ENCODE data around the gene CENPP. TPM values are rescaled to one million over a fixed set of nuclear protein-coding genes. Genes with fewer than 3 reads are reported as not detected.

The CENPP gene
- total RNA-seq, 4 donors from 2014 or later: 2.9 to 8.3 (median 4.9) TPM

- H3K4me1 ChIP-seq: peaks cover 24 to 80% (median 32%) of the 10 kb centered on the region in 3 donors
- H3K36me3 ChIP-seq: no peaks in the 10 kb centered on the region
- H3K4me3 ChIP-seq: no peak overlapping the region
- 80% methylated on average over 2 of the region's 2 CpGs; no CpG with 5 or more reads in 1 of the 2 donors for WGBS, 2 donors (ENCODE audit: low coverage in 1 of 2)
- no peak for TF ChIP-seq POLR2A (IDR thresholded peaks at IDR 0.05)
- TF ChIP-seq, protein P1, sequence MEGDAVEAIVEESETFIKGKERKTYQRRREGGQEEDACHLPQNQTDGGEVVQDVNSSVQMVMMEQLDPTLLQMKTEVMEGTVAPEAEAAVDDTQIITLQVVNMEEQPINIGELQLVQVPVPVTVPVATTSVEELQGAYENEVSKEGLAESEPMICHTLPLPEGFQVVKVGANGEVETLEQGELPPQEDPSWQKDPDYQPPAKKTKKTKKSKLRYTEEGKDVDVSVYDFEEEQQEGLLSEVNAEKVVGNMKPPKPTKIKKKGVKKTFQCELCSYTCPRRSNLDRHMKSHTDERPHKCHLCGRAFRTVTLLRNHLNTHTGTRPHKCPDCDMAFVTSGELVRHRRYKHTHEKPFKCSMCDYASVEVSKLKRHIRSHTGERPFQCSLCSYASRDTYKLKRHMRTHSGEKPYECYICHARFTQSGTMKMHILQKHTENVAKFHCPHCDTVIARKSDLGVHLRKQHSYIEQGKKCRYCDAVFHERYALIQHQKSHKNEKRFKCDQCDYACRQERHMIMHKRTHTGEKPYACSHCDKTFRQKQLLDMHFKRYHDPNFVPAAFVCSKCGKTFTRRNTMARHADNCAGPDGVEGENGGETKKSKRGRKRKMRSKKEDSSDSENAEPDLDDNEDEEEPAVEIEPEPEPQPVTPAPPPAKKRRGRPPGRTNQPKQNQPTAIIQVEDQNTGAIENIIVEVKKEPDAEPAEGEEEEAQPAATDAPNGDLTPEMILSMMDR (IDR thresholded peaks at IDR 0.05): peak in 1 of 4 experiments; percentile 8
- no peaks in the 10 kb centered on the region for H3K27me3 ChIP-seq
- H3K9me3 ChIP-seq: no peaks in the 10 kb centered on the region
- H3K27ac ChIP-seq: peak overlapping the region; percentile 84 to 90 (median 85)
- no peak for ATAC-seq
These were observed 181.3 kb downstream of the CENPP start for GRCh38 chr9:92507005-92507404.

DNA sequence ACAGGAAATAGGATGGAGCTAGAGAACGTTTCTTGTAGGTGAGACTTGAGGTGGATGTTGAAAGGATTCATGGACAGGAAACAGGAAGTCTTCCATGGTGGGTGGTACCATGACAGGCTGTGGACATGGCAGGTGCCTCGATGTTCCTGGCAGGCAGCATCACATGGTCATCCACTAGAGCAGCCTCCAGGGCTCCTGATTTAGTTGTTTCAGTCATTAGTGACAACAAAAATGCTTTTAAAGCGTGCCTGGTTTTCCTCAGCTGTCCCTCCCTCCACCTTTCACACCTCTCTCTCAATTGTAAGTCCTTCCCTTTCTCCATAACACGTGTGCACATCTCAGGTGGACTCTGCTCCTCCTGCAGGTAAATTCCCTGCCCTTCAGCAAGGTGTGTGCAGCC, 181.7 kb downstream of the CENPP start:
- no peak overlapping the region for H3K4me3 ChIP-seq
- ATAC-seq: no peak
- no peaks in the 10 kb centered on the region for H3K27me3 ChIP-seq
- peaks cover 22 to 80% (median 29%) of the 10 kb centered on the region in 3 donors for H3K4me1 ChIP-seq
- H3K27ac ChIP-seq: peak overlapping the region; percentile 84 to 90 (median 85)
- TF ChIP-seq POLR2AphosphoS5 (IDR thresholded peaks at IDR 0.05): no peak
- TF ChIP-seq, protein P1 (IDR thresholded peaks at IDR 0.05): no peak
- TF ChIP-seq EP300 (IDR thresholded peaks at IDR 0.05): no peak
- TF ChIP-seq POLR2A (IDR thresholded peaks at IDR 0.05): no peak
- H3K9me3 ChIP-seq: no peaks in the 10 kb centered on the region
- WGBS, 2 donors (ENCODE audit: low coverage in 1 of 2): 44 to 53% methylated on average over 4 of the region's 4 CpGs
- H3K36me3 ChIP-seq: no peaks in the 10 kb centered on the region

DNA sequence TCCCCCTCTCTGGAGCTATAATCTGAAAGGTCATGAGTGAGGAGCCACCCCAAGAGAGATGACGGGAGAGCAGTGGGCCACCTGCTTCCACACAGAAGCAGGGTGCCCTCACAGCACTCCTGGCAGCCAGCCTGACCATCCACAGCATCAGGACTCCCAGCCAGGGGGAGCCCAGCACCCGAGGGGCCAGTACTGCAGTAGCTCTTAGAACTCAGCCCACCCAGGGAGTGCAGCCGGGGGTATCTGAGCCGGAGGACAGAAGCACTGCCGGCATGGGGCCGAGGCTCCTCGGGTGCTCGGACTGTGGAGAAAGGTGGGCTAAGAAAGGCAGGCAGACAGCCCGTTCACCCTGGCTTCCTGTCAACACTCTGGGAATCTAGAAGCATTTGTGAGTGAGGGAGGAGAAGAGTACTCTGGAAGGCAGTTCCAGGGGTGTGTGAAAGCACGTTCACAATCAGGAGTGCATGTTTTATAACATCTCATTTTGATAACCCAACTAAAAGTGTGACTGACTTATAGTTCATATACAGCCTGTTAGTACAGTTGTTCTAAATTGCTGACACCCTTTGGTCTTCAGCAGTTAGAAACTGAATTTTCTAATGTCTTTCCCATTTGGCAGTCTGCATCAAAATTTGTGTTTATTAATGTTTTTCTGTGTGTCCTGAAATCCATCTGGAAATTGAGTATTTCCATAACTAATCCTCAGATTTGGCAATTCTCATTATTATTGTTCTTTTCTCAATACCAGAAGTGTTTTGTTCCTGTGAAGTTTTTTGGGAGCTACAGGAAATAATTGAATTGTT, 182.5 kb downstream of the CENPP start:
- H3K36me3 ChIP-seq: no peaks in the 10 kb centered on the region
- H3K4me3 ChIP-seq: no peak overlapping the region
- WGBS, 2 donors (ENCODE audit: low coverage in 1 of 2): 33 to 39% methylated on average over 2 to 4 of the region's 10 CpGs
- H3K4me1 ChIP-seq: peaks cover 22 to 81% (median 29%) of the 10 kb centered on the region in 3 donors
- TF ChIP-seq POLR2A (IDR thresholded peaks at IDR 0.05) (no peak), EP300 (IDR thresholded peaks at IDR 0.05) (no peak), POLR2AphosphoS5 (IDR thresholded peaks at IDR 0.05) (no peak)
- TF ChIP-seq, protein P1 (IDR thresholded peaks at IDR 0.05): peak in 1 of 4 experiments; percentile 54
- no peaks in the 10 kb centered on the region for H3K27me3 ChIP-seq
- peak overlapping the region; percentile 84 to 90 (median 85) for H3K27ac ChIP-seq
- no peaks in the 10 kb centered on the region for H3K9me3 ChIP-seq
- no peak for ATAC-seq

GRCh38 chr9:92509050-92509449, 183.3 kb downstream of the CENPP start:
- no peak for ATAC-seq
- peak overlapping the region in 3 of 4 donors; percentile 8 to 85 (median 85) for H3K27ac ChIP-seq
- H3K4me1 ChIP-seq: peaks cover 18 to 77% (median 29%) of the 10 kb centered on the region in 3 donors

More at GRCh38 chr9:92509050-92509449, 183.3 kb downstream of the CENPP start:
- TF ChIP-seq POLR2AphosphoS5 (IDR thresholded peaks at IDR 0.05): no peak
- TF ChIP-seq EP300 (IDR thresholded peaks at IDR 0.05): no peak
- TF ChIP-seq, protein P1 (IDR thresholded peaks at IDR 0.05): no peak
- TF ChIP-seq POLR2A (IDR thresholded peaks at IDR 0.05): no peak
- 67 to 100% methylated on average over 1 to 3 of the region's 5 CpGs for WGBS, 2 donors (ENCODE audit: low coverage in 1 of 2)
- Histone ChIP-seq H3K9me3 (no peaks in the 10 kb centered on the region), H3K4me3 (no peak overlapping the region), H3K27me3 (no peaks in the 10 kb centered on the region), H3K36me3 (no peaks in the 10 kb centered on the region)

Measured in gastroesophageal sphincter (tissue), 4 donors.